ENCODE data around the gene IL32. TPM values are rescaled to one million over a fixed set of nuclear protein-coding genes. Genes with fewer than 3 reads are reported as not detected.
A peak's percentile ranks its signal among the peaks of the same experiment; 100 is the strongest.

The IL32 gene
- total RNA-seq (100 to 1,000 TPM; 132 to 310 TPM), polyA plus RNA-seq (ENCODE audit: insufficient read length in 6 of 6) (10 to 100 TPM; 59.4 to 86.9 (median 64.9) TPM)
- long read RNA-seq, donor 1, transcript IL32-206 (7 exons, 920 nt) = minor isoform, 9 of 49 reads
- long read RNA-seq, donor 1, transcript IL32-202 (7 exons, 1,105 nt) = major isoform, 14 of 49 reads
- long read RNA-seq, donor 1, transcript IL32-212 (6 exons, 1,198 nt) = minor isoform, 5 of 49 reads
- long read RNA-seq, donor 1, transcript IL32-211 (7 exons, 1,272 nt) = major isoform, 14 of 49 reads
- long read RNA-seq, donor 1, partial matches to known transcripts = 0 of 49 reads
- long read RNA-seq, donor 1, other reads (novel, unspliced or antisense) = 0 of 49 reads
- long read RNA-seq, donor 2, transcript IL32-202 (7 exons, 1,105 nt) = minor isoform, 5 of 16 reads
- long read RNA-seq, donor 2, transcript IL32-206 (7 exons, 920 nt) = major isoform, 6 of 16 reads
- long read RNA-seq, donor 2, partial matches to known transcripts = 0 of 16 reads
- long read RNA-seq, donor 2, other reads (novel, unspliced or antisense) = 0 of 16 reads
- long read RNA-seq, donor 3, partial matches to known transcripts = 0 of 11 reads
- long read RNA-seq, donor 3, other reads (novel, unspliced or antisense) = 0 of 11 reads
- long read RNA-seq, donor 4, transcript IL32-202 (7 exons, 1,105 nt) = major isoform, 103 of 394 reads
- long read RNA-seq, donor 4, transcript IL32-212 (6 exons, 1,198 nt) = minor isoform, 25 of 394 reads
- long read RNA-seq, donor 4, transcript IL32-206 (7 exons, 920 nt) = minor isoform, 43 of 394 reads
- long read RNA-seq, donor 4, transcript IL32-211 (7 exons, 1,272 nt) = minor isoform, 88 of 394 reads
- long read RNA-seq, donor 4, partial matches to known transcripts = 14 of 394 reads
- long read RNA-seq, donor 4, other reads (novel, unspliced or antisense) = 46 of 394 reads
- long read RNA-seq, donor 5, transcript IL32-206 (7 exons, 920 nt) = minor isoform, 8 of 39 reads
- long read RNA-seq, donor 5, transcript IL32-202 (7 exons, 1,105 nt) = major isoform, 12 of 39 reads
- long read RNA-seq, donor 5, transcript IL32-212 (6 exons, 1,198 nt) = minor isoform, 6 of 39 reads
- long read RNA-seq, donor 5, partial matches to known transcripts = 0 of 39 reads
- long read RNA-seq, donor 5, other reads (novel, unspliced or antisense) = 0 of 39 reads
- long read RNA-seq, donor 6, transcript IL32-202 (7 exons, 1,105 nt) = major isoform, 11 of 28 reads
- long read RNA-seq, donor 6, transcript IL32-206 (7 exons, 920 nt) = minor isoform, 7 of 28 reads
- long read RNA-seq, donor 6, partial matches to known transcripts = 0 of 28 reads
- long read RNA-seq, donor 6, other reads (novel, unspliced or antisense) = 0 of 28 reads
- long read RNA-seq, donor 7, partial matches to known transcripts = 5 of 18 reads
- long read RNA-seq, donor 7, other reads (novel, unspliced or antisense) = 0 of 18 reads
- long read RNA-seq, donor 8, transcript IL32-206 (7 exons, 920 nt) = minor isoform, 8 of 41 reads
- long read RNA-seq, donor 8, transcript IL32-211 (7 exons, 1,272 nt) = minor isoform, 9 of 41 reads
- long read RNA-seq, donor 8, transcript IL32-202 (7 exons, 1,105 nt) = major isoform, 15 of 41 reads
- long read RNA-seq, donor 8, partial matches to known transcripts = 0 of 41 reads
- long read RNA-seq, donor 8, other reads (novel, unspliced or antisense) = 0 of 41 reads
- long read RNA-seq, donor 9, partial matches to known transcripts = 0 of 1 reads
- long read RNA-seq, donor 9, other reads (novel, unspliced or antisense) = 0 of 1 reads
- long read RNA-seq, donor 10, transcript IL32-202 (7 exons, 1,105 nt) = major isoform, 60 of 207 reads
- long read RNA-seq, donor 10, transcript IL32-206 (7 exons, 920 nt) = minor isoform, 19 of 207 reads
- long read RNA-seq, donor 10, transcript IL32-211 (7 exons, 1,272 nt) = minor isoform, 43 of 207 reads
- long read RNA-seq, donor 10, transcript IL32-212 (6 exons, 1,198 nt) = minor isoform, 15 of 207 reads
- long read RNA-seq, donor 10, partial matches to known transcripts = 8 of 207 reads
- long read RNA-seq, donor 10, other reads (novel, unspliced or antisense) = 15 of 207 reads
- long read RNA-seq, donor 11 = 0 reads
- long read RNA-seq, donor 12, transcript IL32-202 (7 exons, 1,105 nt) = major isoform, 5 of 18 reads
- long read RNA-seq, donor 12, partial matches to known transcripts = 0 of 18 reads
- long read RNA-seq, donor 12, other reads (novel, unspliced or antisense) = 0 of 18 reads

DNA sequence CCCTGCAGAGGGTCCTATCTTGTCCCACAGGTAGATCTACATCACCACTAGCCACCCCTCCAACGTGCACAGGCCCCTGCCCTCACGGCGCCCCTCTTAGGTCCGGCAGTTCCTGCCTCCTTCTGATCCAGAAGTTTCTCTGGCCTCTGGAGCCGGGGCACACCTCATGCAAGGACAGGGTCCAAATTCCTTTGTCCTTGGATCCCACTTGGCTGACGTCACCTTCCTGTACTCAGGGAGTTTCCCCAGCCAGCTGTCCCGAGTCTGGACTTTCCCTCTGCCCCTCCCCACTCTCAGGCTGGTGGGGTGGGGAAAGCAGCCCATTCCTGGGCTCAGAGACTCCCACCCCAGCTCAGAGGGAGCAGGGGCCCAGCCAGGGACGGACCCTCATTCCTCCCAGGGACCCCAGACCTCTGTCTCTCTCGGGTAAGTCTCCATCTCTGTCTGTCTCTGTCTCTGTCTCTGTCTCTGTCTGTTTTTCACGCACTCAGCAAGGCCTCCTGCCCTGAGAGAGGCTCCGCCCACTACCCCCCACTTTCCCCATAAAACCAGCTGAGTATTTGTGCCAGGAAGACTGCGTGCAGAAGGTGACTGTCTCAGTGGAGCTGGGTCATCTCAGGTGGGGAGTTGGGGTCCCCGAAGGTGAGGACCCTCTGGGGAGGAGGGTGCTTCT lies at the start of gene IL32:
Gene IL32 (plus strand): TSS at position 572 of the 673 bp plus-strand sequence. CDS start 172 bp downstream, outside the sequence.
- peak within 1 kb of the TSS; percentile 68 to 82 for H3K27ac ChIP-seq
- H3K4me3 ChIP-seq = peak within 1 kb of the TSS; percentile 18 to 56
- no peaks in the 10 kb centered on the region for H3K9me3 ChIP-seq
- peaks cover 9 to 64% of the 10 kb centered on the region in 2 donors for H3K4me1 ChIP-seq
- DNase-seq = peak in 2 of 4 donors; percentile 49 to 83
- intact Hi-C loops (cut with DNase I) = no loop called here
- peak; percentile 79 for ATAC-seq
- no peak for TF ChIP-seq CTCF (IDR thresholded peaks at IDR 0.05)
- no peaks in the 10 kb centered on the region for H3K27me3 ChIP-seq
- H3K36me3 ChIP-seq = peaks cover 0 to 12% of the 10 kb centered on the region in 2 donors

GRCh38 chr16:3015865-3016521 lies 49.4 kb upstream of the IL32 start:
- TF ChIP-seq CTCF (IDR thresholded peaks at IDR 0.05) = no peak
- Histone ChIP-seq H3K36me3 (no peaks in the 10 kb centered on the region), H3K27ac (no peak overlapping the region), H3K4me1 (peaks cover 6 to 26% of the 10 kb centered on the region in 2 donors), H3K27me3 (peaks cover 17 to 70% of the 10 kb centered on the region in 2 donors), H3K9me3 (no peaks in the 10 kb centered on the region), H3K4me3 (no peak overlapping the region)
- no peak for ATAC-seq
- intact Hi-C loops (cut with DNase I) = no loop called here
- no peak for DNase-seq

- Histone ChIP-seq H3K27me3 (peaks cover 10 to 56% of the 10 kb centered on the region in 2 donors), H3K4me3 (no peak overlapping the region), H3K27ac (no peak overlapping the region), H3K36me3 (peaks cover 0 to 5% of the 10 kb centered on the region in 2 donors), H3K4me1 (peaks cover 17 to 37% of the 10 kb centered on the region in 2 donors), H3K9me3 (no peaks in the 10 kb centered on the region)
- intact Hi-C loops (cut with DNase I) = no loop called here
- ATAC-seq (no peak), DNase-seq (no peak)
- no peak for TF ChIP-seq CTCF (IDR thresholded peaks at IDR 0.05)
These were observed 48.1 kb upstream of the IL32 start for GRCh38 chr16:3017344-3017743.
